ENCODE results near the gene ARHGAP42.

DNA sequence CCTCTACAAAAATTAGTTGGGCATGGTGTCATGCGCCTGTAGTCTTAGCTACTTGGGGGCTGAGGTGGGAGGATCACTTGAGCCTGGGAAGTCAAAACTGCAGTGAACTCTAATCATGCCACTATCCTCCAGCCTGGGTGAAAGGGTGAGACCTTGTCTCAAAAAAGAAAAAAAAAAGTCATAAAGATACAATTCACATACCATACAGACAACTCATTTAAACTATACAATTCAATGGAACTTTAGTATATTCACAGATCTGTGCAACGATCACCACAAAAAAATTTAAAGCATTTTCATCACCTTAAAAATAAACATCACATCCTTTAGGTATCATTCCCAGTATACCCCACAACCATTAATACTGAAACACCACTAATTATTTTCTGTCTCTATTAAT is 241.3 kb downstream of the ARHGAP42 start:
- TF ChIP-seq, protein P1, sequence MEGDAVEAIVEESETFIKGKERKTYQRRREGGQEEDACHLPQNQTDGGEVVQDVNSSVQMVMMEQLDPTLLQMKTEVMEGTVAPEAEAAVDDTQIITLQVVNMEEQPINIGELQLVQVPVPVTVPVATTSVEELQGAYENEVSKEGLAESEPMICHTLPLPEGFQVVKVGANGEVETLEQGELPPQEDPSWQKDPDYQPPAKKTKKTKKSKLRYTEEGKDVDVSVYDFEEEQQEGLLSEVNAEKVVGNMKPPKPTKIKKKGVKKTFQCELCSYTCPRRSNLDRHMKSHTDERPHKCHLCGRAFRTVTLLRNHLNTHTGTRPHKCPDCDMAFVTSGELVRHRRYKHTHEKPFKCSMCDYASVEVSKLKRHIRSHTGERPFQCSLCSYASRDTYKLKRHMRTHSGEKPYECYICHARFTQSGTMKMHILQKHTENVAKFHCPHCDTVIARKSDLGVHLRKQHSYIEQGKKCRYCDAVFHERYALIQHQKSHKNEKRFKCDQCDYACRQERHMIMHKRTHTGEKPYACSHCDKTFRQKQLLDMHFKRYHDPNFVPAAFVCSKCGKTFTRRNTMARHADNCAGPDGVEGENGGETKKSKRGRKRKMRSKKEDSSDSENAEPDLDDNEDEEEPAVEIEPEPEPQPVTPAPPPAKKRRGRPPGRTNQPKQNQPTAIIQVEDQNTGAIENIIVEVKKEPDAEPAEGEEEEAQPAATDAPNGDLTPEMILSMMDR (IDR thresholded peaks at IDR 0.05) = no peak
- no peak for TF ChIP-seq EP300 (IDR thresholded peaks at IDR 0.05)
